ENCODE data around the gene ASIC5. TPM values are rescaled to one million over a fixed set of nuclear protein-coding genes. Genes with fewer than 3 reads are reported as not detected.

ASIC5 gene
- total RNA-seq, 2 donors from 2014 or later: not detected

DNA sequence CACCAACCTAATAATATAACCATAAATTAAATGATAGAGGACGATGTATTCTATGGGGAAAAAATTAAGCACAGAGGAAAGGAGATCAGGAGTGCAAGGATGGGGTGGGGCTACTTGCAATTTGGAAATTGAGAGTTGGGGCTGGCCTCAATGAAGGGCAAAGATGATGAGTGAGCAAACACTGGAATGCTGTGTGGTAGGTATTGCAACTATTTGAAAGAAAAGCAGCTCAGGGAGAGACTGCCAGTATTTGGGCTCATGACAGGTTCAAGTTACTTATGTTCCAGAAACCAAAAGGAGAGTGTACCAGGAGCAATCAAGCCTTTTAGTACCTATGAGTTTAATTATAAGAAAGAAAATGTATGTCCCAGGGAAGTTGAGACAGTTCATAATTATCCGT is 47.4 kb downstream of the ASIC5 start:
- no peak for TF ChIP-seq POLR2AphosphoS5 (IDR thresholded peaks at IDR 0.05)
- no peak for TF ChIP-seq POLR2A (IDR thresholded peaks at IDR 0.05)
- TF ChIP-seq, protein P1, sequence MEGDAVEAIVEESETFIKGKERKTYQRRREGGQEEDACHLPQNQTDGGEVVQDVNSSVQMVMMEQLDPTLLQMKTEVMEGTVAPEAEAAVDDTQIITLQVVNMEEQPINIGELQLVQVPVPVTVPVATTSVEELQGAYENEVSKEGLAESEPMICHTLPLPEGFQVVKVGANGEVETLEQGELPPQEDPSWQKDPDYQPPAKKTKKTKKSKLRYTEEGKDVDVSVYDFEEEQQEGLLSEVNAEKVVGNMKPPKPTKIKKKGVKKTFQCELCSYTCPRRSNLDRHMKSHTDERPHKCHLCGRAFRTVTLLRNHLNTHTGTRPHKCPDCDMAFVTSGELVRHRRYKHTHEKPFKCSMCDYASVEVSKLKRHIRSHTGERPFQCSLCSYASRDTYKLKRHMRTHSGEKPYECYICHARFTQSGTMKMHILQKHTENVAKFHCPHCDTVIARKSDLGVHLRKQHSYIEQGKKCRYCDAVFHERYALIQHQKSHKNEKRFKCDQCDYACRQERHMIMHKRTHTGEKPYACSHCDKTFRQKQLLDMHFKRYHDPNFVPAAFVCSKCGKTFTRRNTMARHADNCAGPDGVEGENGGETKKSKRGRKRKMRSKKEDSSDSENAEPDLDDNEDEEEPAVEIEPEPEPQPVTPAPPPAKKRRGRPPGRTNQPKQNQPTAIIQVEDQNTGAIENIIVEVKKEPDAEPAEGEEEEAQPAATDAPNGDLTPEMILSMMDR (IDR thresholded peaks at IDR 0.05): no peak
- Histone ChIP-seq H3K36me3 (no peaks in the 10 kb centered on the region), H3K4me1 (replicated peaks) (no peaks in the 10 kb centered on the region), H3K27me3 (replicated peaks; ENCODE audit: insufficient read depth) (no peaks in the 10 kb centered on the region), H3K27ac (no peak overlapping the region), H3K9me3 (no peaks in the 10 kb centered on the region), H3K4me3 (no peak overlapping the region)
- WGBS: 94% methylated on average over 2 of the region's 2 CpGs
- DNase-seq (ENCODE audit: low spot score): no peak
- intact Hi-C loops (cut with DNase I): no loop called here

DNA sequence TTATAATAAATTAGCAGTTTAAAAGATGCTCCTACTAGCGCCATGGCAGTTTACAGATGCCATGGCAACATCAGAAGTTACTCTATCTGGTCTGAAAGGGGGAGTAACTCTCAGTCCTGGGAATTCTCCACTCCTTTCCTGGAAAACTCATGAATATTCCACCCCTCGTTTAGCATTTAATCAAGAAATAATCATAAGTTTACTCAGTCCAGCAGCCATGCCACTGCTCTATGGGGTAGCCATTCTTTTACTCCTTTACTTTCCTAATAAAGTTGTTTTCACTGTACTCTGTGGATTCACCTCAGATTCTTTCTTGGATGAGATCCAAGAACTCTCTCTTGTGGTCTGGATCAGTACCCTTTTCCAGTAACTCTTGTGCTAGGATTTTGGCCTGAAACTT is 55.0 kb downstream of the ASIC5 start:
- Histone ChIP-seq H3K9me3 (no peaks in the 10 kb centered on the region), H3K36me3 (no peaks in the 10 kb centered on the region), H3K4me1 (replicated peaks) (no peaks in the 10 kb centered on the region), H3K4me3 (no peak overlapping the region), H3K27me3 (replicated peaks; ENCODE audit: insufficient read depth) (no peaks in the 10 kb centered on the region), H3K27ac (no peak overlapping the region)
- no peak for DNase-seq (ENCODE audit: low spot score)
- no peak for TF ChIP-seq POLR2A (IDR thresholded peaks at IDR 0.05)
- TF ChIP-seq POLR2AphosphoS5 (IDR thresholded peaks at IDR 0.05): no peak
- TF ChIP-seq, protein P1 (IDR thresholded peaks at IDR 0.05): no peak
- intact Hi-C loops (cut with DNase I): loop anchor here (2.0 kb wide), 1 partner anchor 142 kb away; the partner anchor contains the start of gene CTSO
- WGBS: 81% methylated on average over 2 of the region's 2 CpGs

DNA sequence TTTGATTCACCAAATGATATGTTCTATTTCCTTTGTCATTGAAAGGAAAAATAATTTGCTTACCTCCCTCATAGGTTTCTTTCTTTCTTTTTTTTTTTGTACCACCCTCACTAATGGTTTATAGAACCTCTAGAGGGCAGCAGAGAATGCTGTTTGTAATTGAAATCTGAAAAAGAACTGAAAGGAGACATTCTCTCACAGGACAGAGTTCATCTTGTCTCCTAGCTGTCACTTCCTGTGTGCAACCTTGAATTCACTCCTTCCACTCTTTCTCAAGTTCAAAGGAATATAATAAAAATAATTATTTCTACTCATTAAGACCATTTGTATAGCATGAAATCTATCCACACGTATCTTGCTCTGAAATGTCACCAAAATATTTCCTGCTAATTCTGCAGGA is 56.2 kb downstream of the ASIC5 start:
- intact Hi-C loops (cut with DNase I): loop anchor here (2.0 kb wide), 1 partner anchor 143 kb away; the partner anchor contains the start of gene CTSO
- no peak overlapping the region for H3K27ac ChIP-seq
- no peak for DNase-seq (ENCODE audit: low spot score)
- 87% methylated on average over 1 of the region's 1 CpG for WGBS
- H3K27me3 ChIP-seq (replicated peaks; ENCODE audit: insufficient read depth): no peaks in the 10 kb centered on the region
- no peaks in the 10 kb centered on the region for H3K9me3 ChIP-seq
- no peaks in the 10 kb centered on the region for H3K4me1 ChIP-seq (replicated peaks)
- H3K36me3 ChIP-seq: no peaks in the 10 kb centered on the region
- no peak for TF ChIP-seq POLR2A (IDR thresholded peaks at IDR 0.05)
- TF ChIP-seq, protein P1 (IDR thresholded peaks at IDR 0.05): peak; percentile 30 to 66 (median 54)
- no peak overlapping the region for H3K4me3 ChIP-seq

DNA sequence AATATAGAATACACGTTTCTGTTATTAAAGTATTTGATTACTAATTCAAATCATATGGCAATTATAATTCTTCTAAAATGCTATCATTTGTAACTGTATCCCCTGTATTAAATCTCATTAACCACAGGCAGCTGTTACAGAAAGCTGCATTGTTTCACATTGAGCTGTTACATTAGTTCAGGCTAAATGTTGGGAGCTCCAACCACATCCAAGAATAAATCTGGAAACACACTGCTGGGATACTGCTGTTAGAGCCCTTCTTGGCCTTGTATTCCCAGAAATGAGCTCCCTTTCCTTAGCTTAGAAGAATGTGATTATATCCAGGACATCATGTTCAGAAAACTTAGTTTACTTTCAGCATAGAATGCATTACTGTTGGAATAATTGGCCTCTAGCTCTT is 59.1 kb downstream of the ASIC5 start:
- Histone ChIP-seq H3K4me1 (replicated peaks) (no peaks in the 10 kb centered on the region), H3K4me3 (no peak overlapping the region), H3K27ac (no peak overlapping the region), H3K36me3 (no peaks in the 10 kb centered on the region), H3K9me3 (no peaks in the 10 kb centered on the region), H3K27me3 (replicated peaks; ENCODE audit: insufficient read depth) (no peaks in the 10 kb centered on the region)
- TF ChIP-seq, protein P1 (IDR thresholded peaks at IDR 0.05): no peak
- 51% methylated on average over 1 of the region's 1 CpG for WGBS
- DNase-seq (ENCODE audit: low spot score): no peak
- intact Hi-C loops (cut with DNase I): no loop called here

DNA sequence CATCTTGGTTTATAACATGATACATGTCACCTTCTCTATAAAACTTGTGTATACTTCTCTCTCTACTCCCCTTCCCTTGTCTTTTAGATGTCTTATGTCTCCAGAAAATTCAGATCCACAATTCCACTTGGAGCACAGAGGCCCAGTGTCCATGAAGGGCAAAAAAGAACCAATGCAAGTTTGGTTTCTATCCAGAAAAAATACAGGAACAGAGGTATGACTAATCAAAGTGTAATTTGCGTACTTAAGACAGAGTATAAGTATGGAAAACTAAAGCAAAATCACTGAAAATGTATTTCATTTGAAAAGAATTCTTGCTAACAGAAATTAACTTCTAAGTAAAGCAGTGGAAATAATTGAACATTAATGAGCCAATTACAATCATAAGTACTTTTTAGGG is 61.1 kb downstream of the ASIC5 start:
- H3K4me1 ChIP-seq (replicated peaks): no peaks in the 10 kb centered on the region
- H3K36me3 ChIP-seq: no peaks in the 10 kb centered on the region
- no peaks in the 10 kb centered on the region for H3K9me3 ChIP-seq
- H3K4me3 ChIP-seq: no peak overlapping the region
- no peak for TF ChIP-seq POLR2A (IDR thresholded peaks at IDR 0.05)
- TF ChIP-seq, protein P1 (IDR thresholded peaks at IDR 0.05): no peak
- no peak for TF ChIP-seq POLR2AphosphoS5 (IDR thresholded peaks at IDR 0.05)
- no peaks in the 10 kb centered on the region for H3K27me3 ChIP-seq (replicated peaks; ENCODE audit: insufficient read depth)
- intact Hi-C loops (cut with DNase I): no loop called here
- H3K27ac ChIP-seq: no peak overlapping the region
- no peak for DNase-seq (ENCODE audit: low spot score)
- WGBS: 90% methylated on average over 1 of the region's 1 CpG

All from prostate gland (tissue), 2 donors.